Measurements from ENCODE around the gene CHD2.
A peak's percentile ranks its signal among the peaks of the same experiment; 100 is the strongest.
"Not testable (repeated sequence)": the region's sequence is repeated elsewhere in the genome, so short reads cannot be mapped to it uniquely, and the experiment has no call there.

The CHD2 gene

GRCh38 chr15:92906563-92907081 lies 6.5 kb downstream of the CHD2 start:
- no peak for DNase-seq (ENCODE audit: low read depth)

- no peak for DNase-seq (ENCODE audit: low read depth)
These were observed 7.1 kb downstream of the CHD2 start for GRCh38 chr15:92907229-92907628.

- no peak for DNase-seq (ENCODE audit: low read depth)
These were observed 8.0 kb downstream of the CHD2 start for GRCh38 chr15:92907896-92908712.

GRCh38 chr15:92908713-92909057 lies 8.6 kb downstream of the CHD2 start:
- DNase-seq (ENCODE audit: low read depth): no peak

GRCh38 chr15:92909136-92909781 lies 9.1 kb downstream of the CHD2 start:
- DNase-seq (ENCODE audit: low read depth): no peak

GRCh38 chr15:92910451-92910850 lies 10.3 kb downstream of the CHD2 start:
- no peak for DNase-seq (ENCODE audit: low read depth)

- no peak for DNase-seq (ENCODE audit: low read depth)
These were observed 14.0 kb downstream of the CHD2 start for GRCh38 chr15:92914103-92914499.

- DNase-seq (ENCODE audit: low read depth): no peak
These were observed 14.7 kb downstream of the CHD2 start for GRCh38 chr15:92914768-92915221.

- DNase-seq (ENCODE audit: low read depth): no peak
These were observed 15.8 kb downstream of the CHD2 start for GRCh38 chr15:92915766-92916435.

- DNase-seq (ENCODE audit: low read depth): peak; percentile 87
These were observed 17.7 kb downstream of the CHD2 start for GRCh38 chr15:92917598-92918407.

- DNase-seq (ENCODE audit: low read depth): not testable (repeated sequence)
These were observed 18.8 kb downstream of the CHD2 start for GRCh38 chr15:92918881-92919280.

GRCh38 chr15:92920595-92921161 lies 20.6 kb downstream of the CHD2 start:
- no peak for DNase-seq (ENCODE audit: low read depth)

- DNase-seq (ENCODE audit: low read depth): no peak
These were observed 21.3 kb downstream of the CHD2 start for GRCh38 chr15:92921215-92922131.

- no peak for DNase-seq (ENCODE audit: low read depth)
These were observed 22.4 kb downstream of the CHD2 start for GRCh38 chr15:92922418-92923002.

GRCh38 chr15:92924216-92924615 lies 24.1 kb downstream of the CHD2 start:
- DNase-seq (ENCODE audit: low read depth): no peak

- no peak for DNase-seq (ENCODE audit: low read depth)
These were observed 25.3 kb downstream of the CHD2 start for GRCh38 chr15:92925454-92925853.

GRCh38 chr15:92928225-92928750 lies 28.2 kb downstream of the CHD2 start:
- no peak for DNase-seq (ENCODE audit: low read depth)

- no peak for DNase-seq (ENCODE audit: low read depth)
These were observed 28.9 kb downstream of the CHD2 start for GRCh38 chr15:92929002-92929401.

- DNase-seq (ENCODE audit: low read depth): no peak
These were observed 30.0 kb downstream of the CHD2 start for GRCh38 chr15:92930054-92930621.
